SK-N-SH (cell line): ENCODE results near the gene TBC1D17. TPM values are rescaled to one million over a fixed set of nuclear protein-coding genes. Genes with fewer than 3 reads are reported as not detected.

Experiments used
- CTCF ChIA-PET: fragments of 300-600, 350-600 bp; formaldehyde crosslinking; extraction: SDS; loops from one replicate; lab custom pipeline; 2021; lab: Yijun Ruan, JAX
- POLR2A ChIA-PET: fragments of 350-600 bp; sonication (Branson Sonifier 250); formaldehyde crosslinking; extraction: SDS; loops from one replicate; lab custom pipeline; 2020; ENCODE audit warnings: antibody characterized with exemption, inconsistent platforms; lab: Yijun Ruan, JAX
- DNase-seq: peaks from one replicate; pipeline ENCODE4 v3.0.0; 2012
- H2AFZ ChIP-seq: fragments of 200-600 bp; sonication (generic); 2 replicates; pipeline ENCODE4 v1.8.1; 2016; ENCODE audit warnings: antibody characterized with exemption, mild to moderate bottlenecking, low read depth
- H3F3A ChIP-seq: fragments of 200-600 bp; sonication (generic); replicated peaks from 2 replicates; pipeline ENCODE3; 2016; ENCODE audit warnings: antibody characterized with exemption, mild to moderate bottlenecking; ENCODE audit not compliant: insufficient read depth
- H3K27ac ChIP-seq, 2 experiments: fragments of 200-500 bp in 1 of 2; fragments of 200-600 bp in 1 of 2; sonication (Bioruptor generic) in 1 of 2; sonication (generic), shearing (Covaris generic) in 1 of 2; 2 replicates each; pipeline versions ENCODE4 v1.5.1 to v1.6.1; 2014 to 2016; ENCODE audit warnings: low read depth in 2 of 2, inconsistent platforms in 1 of 2, low read length in 1 of 2, mild to moderate bottlenecking in 1 of 2, mixed read lengths in 1 of 2
- H3K27me3 ChIP-seq: fragments of 200-600 bp; sonication (generic), shearing (Covaris generic); 2 replicates; pipeline ENCODE4 v1.6.1; 2016; ENCODE audit warnings: mixed run types; ENCODE audit not compliant: insufficient read depth
- H3K36me3 ChIP-seq, 2 experiments: fragments of 200-500 bp in 1 of 2; fragments of 200-600 bp in 1 of 2; sonication (Bioruptor generic) in 1 of 2; sonication (generic) in 1 of 2; replicated peaks in 1 of 2; 2 replicates each; pipeline versions ENCODE3 to v1.5.1; 2014 to 2016; ENCODE audit warnings: low read length in 1 of 2, mild to moderate bottlenecking in 1 of 2; ENCODE audit not compliant: insufficient read depth in 2 of 2, control insufficient read depth in 1 of 2
- H3K4me1 ChIP-seq, 2 experiments: fragments of 200-500 bp in 1 of 2; fragments of 200-600 bp in 1 of 2; sonication (Bioruptor generic) in 1 of 2; sonication (generic), shearing (Covaris generic) in 1 of 2; 2 replicates each; pipeline versions ENCODE4 v1.5.1 to v1.6.1; 2014 to 2016; ENCODE audit warnings: low read depth in 1 of 2, low read length in 1 of 2, mixed run types in 1 of 2; ENCODE audit not compliant: insufficient read depth in 2 of 2, control insufficient read depth in 1 of 2
- H3K4me2 ChIP-seq: fragments of 200-600 bp; sonication (generic), shearing (Covaris generic); 2 replicates; pipeline ENCODE4 v1.6.1; 2017; ENCODE audit warnings: mixed run types
- H3K4me3 ChIP-seq, 2 experiments: fragments of 200-500 bp in 1 of 2; fragments of 200-600 bp in 1 of 2; sonication (Bioruptor generic) in 1 of 2; sonication (generic), shearing (Covaris generic) in 1 of 2; 2 replicates each; pipeline versions ENCODE4 v1.5.1 to v1.8.1; 2014 to 2016; ENCODE audit warnings: low read depth in 2 of 2, inconsistent platforms in 1 of 2, low read length in 1 of 2, mild to moderate bottlenecking in 1 of 2, mixed read lengths in 1 of 2, moderate library complexity in 1 of 2
- H3K79me2 ChIP-seq: fragments of 200-600 bp; sonication (generic); 2 replicates; pipeline ENCODE4 v1.8.1; 2017; ENCODE audit warnings: mild to moderate bottlenecking; ENCODE audit not compliant: insufficient read depth
- H3K9ac ChIP-seq: fragments of 200-600 bp; sonication (generic); 2 replicates; pipeline ENCODE4 v1.6.1; 2017; ENCODE audit warnings: mixed run types
- H3K9me2 ChIP-seq: fragments of 200-600 bp; sonication (generic); 2 replicates; pipeline ENCODE4 v1.6.1; 2017; ENCODE audit warnings: mixed run types
- H3K9me3 ChIP-seq: fragments of 200-600 bp; sonication (generic); 2 replicates; pipeline ENCODE4 v1.6.1; 2017; ENCODE audit warnings: mixed run types, mild to moderate bottlenecking, moderate library complexity
- H4K20me1 ChIP-seq: fragments of 200-600 bp; sonication (generic); 2 replicates; pipeline ENCODE4 v1.6.1; 2017; ENCODE audit warnings: mild to moderate bottlenecking, mixed run types; ENCODE audit not compliant: insufficient read depth
- ELF1 ChIP-seq: IDR thresholded peaks from 2 replicates; pipeline ENCODE4 v1.4.0; 2012
- EZH2phosphoT487 ChIP-seq: fragments of 200-600 bp; sonication (generic); IDR thresholded peaks from 2 replicates; pipeline ENCODE4 v1.6.1; 2017; ENCODE audit warnings: low read depth, mixed run types, mild to moderate bottlenecking, antibody characterized with exemption, moderate library complexity, borderline replicate concordance
- FOXJ3 ChIP-seq: sonication (generic); formaldehyde crosslinking; IDR thresholded peaks from 2 replicates; pipeline ENCODE4 v1.5.1; 2020; ENCODE audit warnings: mild to moderate bottlenecking, missing genetic modification reagents
- IRF3 ChIP-seq: fragments of 150-350 bp; IDR thresholded peaks from 2 replicates; pipeline ENCODE4 v1.6.1; 2016; ENCODE audit warnings: mild to moderate bottlenecking, low read depth, low read length
- MAX ChIP-seq: IDR thresholded peaks from 2 replicates; pipeline ENCODE4 v1.4.0; 2012; ENCODE audit warnings: low read depth
- RAD21 ChIP-seq: IDR thresholded peaks from 2 replicates; pipeline ENCODE4 v1.6.1; 2012; ENCODE audit warnings: mild to moderate bottlenecking, low read length
- RCOR1 ChIP-seq: fragments of 150-350 bp; IDR thresholded peaks from 2 replicates; pipeline ENCODE4 v1.6.1; 2017; ENCODE audit warnings: antibody characterized with exemption, low read length
- RXRA ChIP-seq: IDR thresholded peaks from 2 replicates; pipeline ENCODE4 v1.4.0; 2012; ENCODE audit warnings: low read depth, mild to moderate bottlenecking, borderline replicate concordance
- USF1 ChIP-seq: IDR thresholded peaks from 2 replicates; pipeline ENCODE4 v1.4.0; 2012; ENCODE audit warnings: low read depth, borderline replicate concordance
- YY1 ChIP-seq: IDR thresholded peaks from 2 replicates; pipeline ENCODE4 v1.4.0; 2012; ENCODE audit warnings: low read depth, mild to moderate bottlenecking
- ZBTB33 ChIP-seq: IDR thresholded peaks from 2 replicates; pipeline ENCODE4 v1.4.0; 2012; ENCODE audit warnings: low read depth, borderline replicate concordance
- WGBS: methylation state at CpG from one replicate; pipeline ENCODE4 v1.1.6; 2017; ENCODE audit warnings: low lambda C conversion rate; 5-methylcytosine and 5-hydroxymethylcytosine counted together
- polyA plus RNA-seq, 3 experiments: library from polyadenylated mRNA; depleted of rRNA; stranded (reverse); fragments of >200 nt; gene quantifications; 2 replicates each; pipeline ENCODE4 v1.2.3, GENCODE V29; 2012

Gene TBC1D17
- polyA plus RNA-seq, 1 of the 3 experiments (the other 2 are of a cell fraction): 28.3 TPM

GRCh38 chr19:49894879-49895565 lies 17.5 kb downstream of the TBC1D17 start:
- WGBS: 81% methylated on average over 11 of the region's 17 CpGs
- H3K9me2 ChIP-seq: no peaks in the 10 kb centered on the region
- H3K27ac ChIP-seq: no peak overlapping the region
- no peak overlapping the region for H3K4me2 ChIP-seq
- H2AFZ ChIP-seq: no peak overlapping the region
- no peaks in the 10 kb centered on the region for H3F3A ChIP-seq
- no peaks in the 10 kb centered on the region for H3K79me2 ChIP-seq
- DNase-seq: no peak
- H3K27me3 ChIP-seq: no peaks in the 10 kb centered on the region
- no peak overlapping the region for H3K4me3 ChIP-seq
- H3K9me3 ChIP-seq: no peaks in the 10 kb centered on the region
- POLR2A ChIA-PET: interaction anchor here (1.0 kb wide), 1 partner anchor 18 kb away, joined by 3 read pairs; no protein-coding TSS in a partner anchor
- H3K36me3 ChIP-seq: no peaks in the 10 kb centered on the region
- no peak overlapping the region for H3K9ac ChIP-seq
- CTCF ChIA-PET: interaction anchor here (1.1 to 1.7 kb wide), 2 partner anchors 9 to 43 kb away, joined by 4 read pairs; no protein-coding TSS in a partner anchor
- H3K4me1 ChIP-seq: peaks cover 0 to 11% of the 10 kb centered on the region in 2 experiments; a peak in 2 of 4 replicates
- TF ChIP-seq RXRA (no peak), MAX (no peak), RCOR1 (no peak), RAD21 (no peak), IRF3 (no peak), USF1 (no peak), YY1 (no peak), ELF1 (no peak), EZH2phosphoT487 (no peak)
- TF ChIP-seq, all 33 proteins: peak for 0
- H4K20me1 ChIP-seq: no peaks in the 10 kb centered on the region

- no peak overlapping the region for H3K27ac ChIP-seq
- CTCF ChIA-PET: interaction anchor here (1.1 kb wide), 1 partner anchor 42 kb away, joined by 4 read pairs; no protein-coding TSS in a partner anchor
These were observed 18.2 kb downstream of the TBC1D17 start for GRCh38 chr19:49895566-49896297.

More at GRCh38 chr19:49895566-49896297, 18.2 kb downstream of the TBC1D17 start:
- TF ChIP-seq YY1 (no peak), ZBTB33 (no peak), FOXJ3 (CRISPR knock-in tag) (no peak)
- TF ChIP-seq, all 33 proteins: peak for 0
- POLR2A ChIA-PET: interaction anchor here (1.0 kb wide), 1 partner anchor 19 kb away, joined by 3 read pairs; no protein-coding TSS in a partner anchor
- H2AFZ ChIP-seq: no peak overlapping the region
- H3K9me2 ChIP-seq: no peaks in the 10 kb centered on the region
- no peaks in the 10 kb centered on the region for H3K79me2 ChIP-seq
- WGBS: 69% methylated on average over 16 of the region's 17 CpGs
- no peak overlapping the region for H3K9ac ChIP-seq
- no peaks in the 10 kb centered on the region for H3F3A ChIP-seq
- no peaks in the 10 kb centered on the region for H3K9me3 ChIP-seq
- DNase-seq: no peak
- no peaks in the 10 kb centered on the region for H4K20me1 ChIP-seq
- no peak overlapping the region for H3K4me2 ChIP-seq
- no peak overlapping the region for H3K4me3 ChIP-seq
- peaks cover 0 to 7% of the 10 kb centered on the region in 2 experiments; a peak in 2 of 4 replicates for H3K4me1 ChIP-seq
- H3K27me3 ChIP-seq: no peaks in the 10 kb centered on the region
- H3K36me3 ChIP-seq: no peaks in the 10 kb centered on the region
